Ureter (tissue), 1 donor: ENCODE measurements around the gene COX19. TPM values are rescaled to one million over a fixed set of nuclear protein-coding genes. Genes with fewer than 3 reads are reported as not detected.
"Not testable (repeated sequence)": the region's sequence is repeated elsewhere in the genome, so short reads cannot be mapped to it uniquely, and the experiment has no call there.

Experiments
- DNase-seq: peaks from one replicate; pipeline ENCODE4 v3.0.0-alpha.2; 2020; ENCODE audit warnings: low spot score
- total RNA-seq: library from RNA; stranded (reverse); gene quantifications from one replicate; pipeline ENCODE4 v1.2.4, GENCODE V29; 2023
- donor health status: DM: yes; HTN: yes; CAD: no.

The COX19 gene
- total RNA-seq, 1 donor from 2014 or later: 14.6 TPM

DNA sequence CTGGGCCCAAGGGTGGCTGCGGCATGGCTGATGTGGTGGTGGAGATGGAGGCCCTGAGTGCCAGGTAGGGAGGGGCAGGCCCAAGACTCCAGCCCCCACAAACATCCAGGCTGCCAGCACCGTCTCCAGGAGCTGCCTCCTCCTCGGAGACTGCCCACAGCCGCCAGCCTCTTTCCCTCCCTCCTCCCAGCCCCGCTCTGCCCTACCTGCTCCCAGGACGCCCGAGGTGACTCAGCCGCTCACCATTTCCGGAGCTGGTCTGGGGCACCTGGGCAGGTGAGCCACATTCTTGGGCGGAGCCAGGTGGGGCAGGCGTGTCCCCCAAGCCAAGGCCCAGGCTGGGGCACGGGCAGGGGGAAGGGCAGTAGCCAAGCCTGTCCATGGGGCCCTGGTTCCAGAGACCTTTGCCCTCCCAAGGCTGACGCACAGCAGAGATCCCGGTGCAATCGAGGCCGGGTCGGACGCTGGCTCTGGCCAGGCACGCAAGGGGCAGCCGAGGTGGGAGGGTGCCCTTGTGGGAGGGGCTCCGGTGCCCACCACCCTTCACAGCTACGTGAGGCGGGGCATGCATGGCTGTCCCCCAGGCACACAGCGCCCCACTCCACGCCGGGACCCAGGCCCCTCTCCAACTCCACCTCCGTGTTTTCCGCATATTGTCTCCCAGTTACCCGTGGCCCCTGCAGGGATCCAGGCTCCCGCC is 29.6 kb downstream of the COX19 start:
- DNase-seq: peak; percentile 93

DNA sequence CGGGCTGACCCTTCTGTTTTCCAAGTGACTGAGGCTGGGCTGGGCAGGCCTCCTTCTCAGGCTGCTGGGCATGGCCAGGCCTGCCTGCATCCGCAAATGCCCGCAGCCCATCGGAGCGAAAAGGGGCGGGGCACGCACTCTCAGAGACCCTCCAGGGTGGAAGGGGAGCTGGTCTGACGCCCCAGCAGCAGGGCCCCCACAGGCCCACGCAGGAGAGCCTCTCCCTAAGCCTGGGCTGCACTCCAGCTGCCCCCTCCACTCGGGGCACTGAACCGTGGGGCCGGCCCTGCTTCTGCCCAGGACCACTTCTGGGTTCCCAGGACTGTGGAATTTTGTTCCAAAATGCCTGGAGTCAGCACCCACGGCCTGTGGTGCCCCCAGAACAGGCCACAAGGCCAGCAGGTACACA is 30.2 kb downstream of the COX19 start:
- no peak for DNase-seq

DNA sequence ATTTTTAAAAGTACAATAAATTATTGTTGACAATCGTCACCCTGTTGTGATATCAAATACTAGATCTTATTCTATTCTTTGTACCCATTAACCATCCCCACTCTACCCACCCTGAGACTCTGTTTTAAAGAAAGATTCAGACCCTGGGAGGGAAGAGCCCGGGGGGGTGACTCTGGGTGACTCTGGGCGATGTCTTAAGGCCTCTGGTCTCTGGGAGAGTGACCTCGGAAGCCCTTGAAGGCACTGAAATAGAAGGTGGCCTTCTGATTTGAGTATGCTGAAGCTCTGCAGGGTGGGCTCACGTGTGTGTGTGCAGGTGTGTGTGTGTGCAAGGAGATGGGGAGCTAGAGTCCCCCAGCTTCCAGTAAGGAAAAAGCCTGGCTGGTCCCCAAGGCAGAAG is 30.6 kb downstream of the COX19 start:
- DNase-seq: no peak

DNA sequence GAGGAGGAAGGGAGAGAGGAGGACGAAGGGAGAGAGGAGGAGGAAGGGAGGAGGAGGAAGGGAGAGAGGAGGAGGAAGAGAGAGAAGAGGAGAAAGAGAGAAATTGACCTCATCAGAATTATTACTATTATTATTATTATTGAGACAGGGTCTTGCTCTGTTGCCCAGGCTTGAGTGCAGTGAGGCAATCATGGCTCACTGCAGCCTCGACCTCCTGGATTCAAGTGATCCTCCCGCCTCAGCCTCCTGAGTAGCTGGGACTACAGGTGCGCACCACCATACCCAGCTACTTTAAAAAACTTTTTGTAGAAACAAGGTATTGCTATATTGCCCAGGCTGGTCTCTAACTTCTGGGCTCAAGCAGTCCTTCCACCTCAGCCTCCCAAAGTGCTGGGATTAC is 31.6 kb downstream of the COX19 start:
- not testable (repeated sequence) for DNase-seq

DNA sequence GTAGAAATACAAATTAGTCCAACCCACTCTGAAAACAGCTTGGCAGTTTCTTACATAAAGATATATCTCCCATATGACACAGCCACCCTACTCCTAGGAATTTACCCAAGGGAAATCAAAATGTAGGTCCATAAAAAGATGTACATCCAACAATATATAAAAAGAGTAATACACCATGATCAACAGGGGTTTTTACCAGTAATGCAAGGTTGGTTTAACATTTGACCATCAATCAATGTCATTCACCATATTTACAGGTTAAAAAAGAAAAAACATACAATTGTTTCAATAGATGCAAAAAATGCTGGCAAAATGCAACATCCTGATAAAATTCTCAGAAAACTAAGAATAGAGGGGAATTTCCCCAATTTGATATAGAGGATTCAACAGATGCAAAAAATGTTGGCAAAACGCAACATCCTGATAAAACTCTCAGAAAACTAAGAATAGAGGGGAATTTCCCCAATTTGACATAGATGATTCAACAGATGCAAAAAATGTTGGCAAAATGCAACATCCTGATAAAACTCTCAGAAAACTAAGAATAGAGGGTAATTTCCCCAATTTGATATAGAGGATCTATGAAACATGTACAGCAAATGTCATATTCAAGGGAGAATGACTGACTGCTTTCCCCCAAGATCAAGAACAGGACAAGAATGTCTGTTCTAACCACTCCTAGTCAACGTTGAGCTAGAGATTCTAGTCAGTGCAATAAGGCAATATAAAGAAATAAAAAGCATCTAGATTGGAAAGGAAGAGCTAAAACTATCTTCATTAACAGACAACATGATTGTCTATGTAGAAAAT is 34.5 kb downstream of the COX19 start:
- DNase-seq: no peak

DNA sequence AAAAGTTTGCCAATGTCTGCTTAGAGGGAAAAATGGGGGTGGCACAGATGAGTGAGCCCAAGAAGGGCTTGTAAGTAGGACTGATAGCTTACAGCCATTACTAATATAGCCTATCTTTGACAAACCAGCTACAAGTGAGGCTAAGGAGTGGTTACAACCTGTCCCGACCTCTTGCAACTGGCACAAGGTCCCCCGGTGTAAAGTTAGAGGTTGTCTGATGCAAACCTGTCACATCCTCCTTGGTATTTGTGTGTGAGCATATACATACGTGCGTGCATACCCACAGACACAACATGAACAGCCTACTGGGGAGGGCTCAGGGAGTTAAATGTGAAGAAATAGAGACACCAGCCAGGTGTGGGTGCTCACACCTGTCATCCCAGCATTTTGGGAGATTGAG is 35.5 kb downstream of the COX19 start:
- no peak for DNase-seq

DNA sequence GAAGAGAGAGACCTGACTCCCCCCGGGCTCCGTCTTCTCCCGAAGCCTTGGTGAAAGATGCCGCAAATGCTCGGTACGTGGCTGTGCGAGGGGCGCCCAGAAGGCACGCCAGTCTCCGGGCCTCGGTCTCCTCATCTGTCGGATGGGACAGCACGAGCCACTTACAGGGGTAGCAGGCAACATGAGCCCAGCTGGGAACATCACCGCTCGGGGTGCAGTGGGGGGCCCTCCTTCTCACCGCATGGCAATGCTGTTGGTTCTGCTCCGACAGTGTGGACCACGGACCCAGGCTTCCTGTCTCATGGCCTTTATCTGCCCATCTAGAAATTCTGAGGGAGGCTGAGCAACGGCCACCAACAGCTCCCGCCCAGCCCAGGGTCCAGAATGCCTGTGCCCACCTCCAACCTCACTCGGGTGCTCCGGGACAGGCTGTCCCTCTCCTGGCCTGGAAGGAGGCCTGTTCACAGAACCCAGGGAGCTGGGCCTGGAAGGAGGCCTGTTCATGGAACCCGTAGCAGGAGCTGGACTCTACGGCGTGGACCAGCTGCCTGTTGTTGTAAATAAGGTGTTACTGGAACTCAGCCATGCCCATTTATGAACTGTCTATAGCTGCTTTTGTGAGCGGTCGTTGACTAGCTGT is 36.7 kb downstream of the COX19 start:
- no peak for DNase-seq

DNA sequence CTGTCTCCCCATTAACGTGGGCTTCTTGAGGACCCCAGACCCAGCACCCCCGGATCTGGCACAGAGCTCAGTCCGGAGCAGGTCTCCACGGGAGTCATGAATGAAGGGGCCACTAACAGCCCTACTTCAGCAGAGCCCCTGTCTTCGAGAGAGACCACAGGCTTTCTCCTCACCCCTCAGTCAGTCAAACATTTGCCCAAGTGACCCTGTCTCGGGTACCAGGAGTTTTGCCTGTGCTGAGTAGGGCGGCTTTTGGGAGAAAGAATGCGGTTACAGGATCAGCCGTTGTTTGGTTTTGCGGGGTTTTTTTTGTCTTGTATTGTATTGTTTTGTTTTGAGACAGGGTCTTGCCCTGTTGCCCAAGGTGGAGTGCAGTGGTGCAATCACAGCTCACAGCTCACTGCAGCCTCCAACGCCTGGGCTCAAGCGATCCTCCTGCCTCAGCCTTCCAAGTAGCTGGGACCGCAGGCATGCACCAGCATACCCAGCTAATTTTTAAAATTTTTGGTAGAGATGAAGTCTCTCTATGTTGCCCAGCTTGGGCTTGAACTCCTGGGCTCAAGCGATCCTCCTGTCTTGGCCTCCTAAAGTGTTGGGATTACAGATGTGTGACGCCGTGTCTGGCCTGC is 37.4 kb downstream of the COX19 start:
- DNase-seq: no peak

DNA sequence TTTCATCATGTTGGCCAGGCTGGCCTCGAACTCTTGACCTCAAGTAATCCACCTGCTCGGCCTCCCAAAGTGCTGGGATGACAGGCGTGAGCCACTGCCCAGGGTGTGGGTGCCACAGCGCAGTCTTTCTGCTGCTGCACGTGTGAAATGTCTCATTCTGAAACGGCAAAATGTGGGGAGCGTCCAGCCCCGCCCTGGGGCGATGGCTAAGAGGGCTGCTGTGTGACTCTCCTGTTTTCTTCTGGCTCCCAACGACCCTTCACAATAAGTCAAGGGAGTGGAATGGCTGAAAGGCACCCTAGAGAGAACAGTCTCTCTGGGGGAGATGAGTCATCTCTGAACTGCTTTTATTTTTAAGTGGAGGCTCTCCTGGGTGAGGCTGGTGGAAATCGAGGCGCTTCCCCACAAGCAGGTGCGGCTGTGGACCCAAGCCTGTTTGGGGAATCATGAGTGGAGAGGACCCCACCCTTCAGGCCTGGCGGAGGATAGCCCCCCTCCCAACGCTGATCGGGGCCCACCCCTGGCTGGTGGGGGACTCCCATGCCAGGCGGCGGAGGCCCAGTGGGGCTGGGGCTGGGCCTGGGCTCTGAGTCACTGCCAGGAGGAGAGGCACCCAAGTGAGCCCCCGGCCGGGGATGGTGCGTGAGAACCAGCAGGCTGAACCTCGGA is 38.8 kb downstream of the COX19 start:
- DNase-seq: no peak

DNA sequence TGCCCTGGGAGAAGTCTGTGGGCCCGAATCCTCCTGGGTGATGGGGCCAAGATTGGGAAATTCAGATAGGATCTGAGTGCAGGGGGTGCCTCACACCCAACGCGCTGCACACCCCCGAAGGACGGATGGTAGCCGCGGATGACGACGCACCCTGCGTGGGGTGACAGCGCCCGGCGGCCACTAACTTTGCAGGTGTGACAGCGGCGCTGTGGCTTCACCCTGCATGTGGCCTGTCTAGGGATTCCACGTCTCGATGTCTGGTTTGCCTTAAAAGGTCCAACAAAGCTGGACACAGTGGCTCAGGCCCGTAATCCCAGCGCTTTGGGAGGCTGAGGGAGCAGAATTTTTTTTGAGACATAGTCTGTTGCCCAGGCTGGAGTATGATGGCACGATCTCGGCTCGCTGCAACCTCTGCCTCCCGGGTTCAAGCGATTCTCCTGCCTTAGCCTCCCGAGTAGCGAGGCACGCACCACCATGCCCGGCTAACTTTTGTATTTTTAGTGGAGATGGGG is 39.4 kb downstream of the COX19 start:
- DNase-seq: no peak

DNA sequence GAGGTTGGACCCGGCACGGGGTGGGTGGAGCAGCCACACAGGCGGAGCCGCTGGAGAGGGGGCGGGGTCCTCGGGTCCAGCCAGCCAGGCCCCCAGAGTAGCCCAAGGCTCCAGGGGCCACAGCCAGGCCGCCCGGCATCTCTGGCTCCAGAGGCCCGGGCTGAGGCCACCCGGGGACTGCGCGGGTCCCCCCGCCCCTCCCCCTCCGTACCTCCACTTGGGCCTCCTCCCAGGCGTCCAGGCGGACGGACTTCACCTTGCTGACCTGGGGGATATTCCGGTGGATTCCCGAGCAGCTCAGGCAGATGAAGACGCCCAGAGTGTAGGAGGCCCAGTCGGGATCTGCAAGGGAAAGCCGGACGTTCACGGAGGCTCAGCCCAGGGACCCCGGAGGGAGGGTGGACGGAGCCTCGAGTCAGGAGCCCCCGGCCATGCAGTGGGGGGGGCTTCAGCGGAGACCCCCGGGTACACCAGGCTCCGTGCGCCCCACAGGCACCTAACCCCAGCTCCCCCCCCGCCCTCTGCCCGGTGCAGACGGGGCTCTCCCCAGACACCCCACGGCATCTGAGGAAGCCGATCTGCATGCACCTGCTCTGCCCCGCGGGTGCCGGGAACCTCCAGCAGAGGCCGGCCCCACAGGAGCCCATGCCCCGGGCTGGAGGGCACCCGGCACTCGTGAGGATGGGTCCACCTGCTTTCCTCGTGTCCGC is 40.0 kb downstream of the COX19 start:
- DNase-seq: no peak

DNA sequence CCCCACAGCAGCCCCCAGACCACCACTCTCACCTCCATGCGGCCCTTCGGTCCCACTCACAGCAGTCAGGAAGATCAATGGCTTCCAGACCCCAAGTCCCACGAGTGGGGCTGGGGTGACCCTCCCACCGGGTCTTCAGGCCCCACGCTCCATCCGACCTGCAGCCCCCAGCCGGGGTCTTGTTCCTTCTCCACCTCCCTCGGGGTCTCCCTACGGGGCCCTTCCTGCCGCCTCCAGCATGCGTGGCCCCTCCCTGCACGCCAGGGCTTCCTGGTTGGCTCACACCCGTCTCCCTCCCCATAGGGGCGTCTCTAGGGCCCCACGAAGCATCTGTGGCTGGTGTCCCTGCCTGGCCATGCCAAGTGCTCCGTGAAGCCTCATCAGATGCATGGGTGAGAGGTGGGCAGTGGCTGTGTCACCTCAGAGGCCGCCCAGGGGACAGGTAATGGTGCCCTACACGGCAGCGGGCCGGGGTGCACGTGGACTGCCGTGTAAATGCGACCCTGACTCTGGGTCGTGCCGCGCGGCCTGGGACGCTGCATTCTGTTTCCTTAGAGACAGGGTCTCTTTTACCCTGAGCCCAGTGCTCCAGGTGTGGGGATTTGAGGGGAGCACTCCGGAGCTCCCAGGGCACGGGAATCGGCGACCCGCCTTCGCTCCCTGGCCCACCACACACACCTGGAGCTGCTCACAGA is 40.7 kb downstream of the COX19 start:
- no peak for DNase-seq

DNA sequence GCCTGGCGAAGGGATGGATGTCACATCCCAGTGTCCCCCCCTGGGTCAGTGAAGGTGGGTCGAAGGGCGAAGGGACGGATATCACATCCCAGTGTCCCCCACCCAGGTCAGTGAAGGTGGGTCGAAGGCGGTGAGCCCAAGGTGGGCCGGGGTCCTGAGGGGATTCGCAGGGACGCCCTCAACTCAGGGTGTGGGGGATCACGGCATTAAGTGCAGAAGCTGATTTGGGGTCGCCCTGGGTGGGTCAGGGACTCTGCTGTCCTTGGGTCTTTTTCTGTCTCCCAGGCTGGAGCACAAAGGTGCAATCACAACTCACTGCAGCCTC is 42.7 kb downstream of the COX19 start:
- no peak for DNase-seq

DNA sequence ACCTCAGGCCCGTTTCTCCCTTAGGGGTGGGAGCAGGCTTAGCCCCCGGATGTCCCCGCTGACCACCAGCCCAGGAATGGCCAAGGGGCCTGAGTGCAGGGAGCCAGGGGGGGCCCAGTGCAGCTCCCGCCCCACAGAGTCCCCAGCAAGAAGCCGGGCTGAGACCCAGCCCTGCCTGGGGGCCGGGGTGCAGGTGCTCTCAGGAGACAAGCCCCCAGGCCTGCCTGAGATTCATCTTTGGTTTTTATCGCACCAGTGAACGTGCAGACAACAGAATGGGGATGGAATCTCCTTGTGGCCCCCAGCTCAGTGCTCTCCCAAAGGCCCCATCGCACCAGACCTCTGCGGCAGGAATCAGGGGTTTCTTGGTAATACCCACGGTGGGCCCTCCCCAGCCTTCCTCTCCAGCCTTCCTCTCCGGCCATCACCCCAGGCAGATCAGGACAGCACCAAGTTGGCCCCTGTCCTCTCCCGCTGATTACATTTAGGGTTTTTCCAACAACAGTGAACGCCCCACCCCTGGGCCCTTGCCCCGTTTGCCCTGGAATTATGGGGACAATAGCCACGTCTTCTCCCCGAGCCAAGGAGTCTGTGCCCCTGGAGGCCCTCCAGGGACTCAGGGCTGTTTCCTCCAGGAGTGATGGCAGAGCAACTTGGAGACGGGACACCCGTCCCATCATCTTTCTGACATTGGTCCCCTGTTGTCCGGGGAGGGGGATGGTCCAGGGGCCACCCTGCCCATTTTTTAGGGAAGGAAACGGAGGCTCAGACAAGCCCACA is 43.3 kb downstream of the COX19 start:
- DNase-seq: no peak

DNA sequence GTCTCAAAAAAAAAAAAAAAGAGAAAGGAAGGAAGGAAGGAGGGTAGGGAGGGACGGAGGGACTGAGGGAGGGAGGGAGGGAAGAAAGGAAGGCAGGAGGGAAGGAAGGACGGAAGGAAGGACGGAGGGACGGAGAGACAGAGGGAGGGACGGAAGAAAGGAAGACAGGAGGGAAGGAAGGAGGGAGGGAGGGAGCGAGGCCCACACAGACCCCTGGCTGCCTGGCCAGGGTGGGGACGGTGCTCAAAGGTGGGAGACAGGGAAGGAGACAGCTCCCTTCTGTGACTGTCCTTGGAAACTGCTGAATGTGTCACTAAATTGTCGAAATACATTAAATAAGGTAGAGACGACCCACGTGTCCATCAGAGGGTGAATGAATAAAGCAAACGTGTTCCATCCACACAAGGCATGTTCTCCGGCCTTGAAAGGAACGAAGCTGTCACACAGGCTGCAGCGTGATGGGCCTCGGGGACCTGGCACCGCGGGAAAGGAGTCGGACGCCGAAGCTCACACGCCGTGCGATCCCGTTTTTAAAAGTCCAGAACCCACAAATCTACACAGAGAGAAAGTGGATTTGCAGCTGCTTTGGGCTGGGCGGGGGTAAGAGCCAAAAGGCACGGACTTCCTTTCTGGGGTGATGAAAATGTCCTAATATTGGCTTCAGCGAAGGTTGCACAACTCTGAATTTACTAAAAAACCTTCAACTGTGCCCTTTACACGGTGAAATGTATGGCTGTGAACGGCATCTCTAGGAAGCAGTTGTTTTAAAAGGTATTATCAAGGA is 44.2 kb downstream of the COX19 start:
- DNase-seq: no peak

DNA sequence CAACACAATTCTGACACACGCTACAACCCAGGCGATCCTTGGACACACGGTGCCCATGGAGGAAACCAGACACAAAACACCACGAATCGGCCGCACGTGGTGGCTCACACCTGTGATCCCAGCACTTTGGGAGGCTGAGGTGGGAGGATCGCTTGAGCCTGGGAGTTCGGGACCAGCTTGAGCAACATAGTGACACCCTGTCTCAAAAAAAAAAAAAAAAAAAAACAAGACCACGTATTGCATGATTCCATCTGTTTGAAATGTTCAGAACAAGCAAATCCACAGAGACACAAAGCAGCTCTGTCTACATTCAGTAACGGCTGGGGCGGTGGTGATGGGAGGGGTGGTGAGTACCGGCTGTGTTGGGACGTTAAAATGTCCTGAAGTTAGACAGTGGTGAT is 46.0 kb downstream of the COX19 start:
- DNase-seq: peak; percentile 29

DNA sequence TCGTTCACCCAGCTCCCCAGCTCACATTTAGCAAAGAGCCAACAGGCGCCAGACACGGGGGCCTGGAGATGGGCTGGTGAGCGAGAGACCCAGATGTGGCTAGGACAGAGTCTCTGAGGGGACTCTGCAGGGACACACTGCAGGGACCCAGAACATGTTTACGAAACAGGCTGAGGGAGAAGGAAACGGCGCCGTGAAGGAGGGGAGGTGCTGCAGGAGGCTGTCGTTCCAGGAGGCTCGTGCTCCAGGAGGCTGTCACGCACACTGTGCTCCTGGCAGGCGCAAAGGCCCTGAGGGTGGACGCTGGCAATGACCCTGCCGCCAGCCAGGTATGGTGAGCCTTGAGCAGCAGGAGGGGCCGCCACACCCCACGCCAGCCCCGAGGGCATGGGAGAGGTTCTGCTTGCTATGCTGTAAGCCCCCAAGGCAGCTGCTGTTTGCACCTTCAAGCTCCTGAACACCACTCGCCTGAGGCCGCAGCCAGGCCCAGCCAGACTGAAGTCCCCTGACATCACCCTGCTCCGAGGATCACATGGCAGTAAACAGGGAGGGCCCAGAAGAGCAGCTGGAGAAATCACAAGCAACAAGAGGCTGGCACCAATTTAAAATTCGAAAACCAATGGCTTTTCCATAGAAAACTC is 48.2 kb downstream of the COX19 start:
- DNase-seq: peak; percentile 41
